ENCODE data around the gene OLIG2.
A peak's percentile ranks its signal among the peaks of the same experiment; 100 is the strongest.

Gene OLIG2

GRCh38 chr21:33032434-33033047 is 6.8 kb downstream of the OLIG2 start:
- H3K4me3 ChIP-seq (ENCODE audit: low read depth, low read length), result no peak overlapping the region
- TF ChIP-seq CTCF (IDR thresholded peaks at IDR 0.05; ENCODE audit: insufficient read depth, low read depth, low read length, missing control alignments), result no peak

GRCh38 chr21:33033094-33033951 is 7.6 kb downstream of the OLIG2 start:
- H3K4me3 ChIP-seq (ENCODE audit: low read depth, low read length), result no peak overlapping the region
- no peak for DNase-seq (ENCODE audit: low read depth)
- TF ChIP-seq CTCF (IDR thresholded peaks at IDR 0.05; ENCODE audit: insufficient read depth, low read depth, low read length, missing control alignments), result no peak

More at GRCh38 chr21:33032434-33033047, 6.8 kb downstream of the OLIG2 start:
- DNase-seq (ENCODE audit: low read depth), result no peak

- no peak for TF ChIP-seq CTCF (IDR thresholded peaks at IDR 0.05; ENCODE audit: insufficient read depth, low read depth, low read length, missing control alignments)
- H3K4me3 ChIP-seq (ENCODE audit: low read depth, low read length), result no peak overlapping the region
These were observed 8.3 kb downstream of the OLIG2 start for GRCh38 chr21:33033961-33034413.

GRCh38 chr21:33035147-33035546 is 9.4 kb downstream of the OLIG2 start:
- no peak for TF ChIP-seq CTCF (IDR thresholded peaks at IDR 0.05; ENCODE audit: insufficient read depth, low read depth, low read length, missing control alignments)
- no peak for DNase-seq (ENCODE audit: low read depth)
- no peak overlapping the region for H3K4me3 ChIP-seq (ENCODE audit: low read depth, low read length)

More at GRCh38 chr21:33033961-33034413, 8.3 kb downstream of the OLIG2 start:
- no peak for DNase-seq (ENCODE audit: low read depth)

GRCh38 chr21:33036430-33037162 is 10.9 kb downstream of the OLIG2 start:
- peak; percentile 30 for DNase-seq (ENCODE audit: low read depth)
- no peak overlapping the region for H3K4me3 ChIP-seq (ENCODE audit: low read depth, low read length)
- no peak for TF ChIP-seq CTCF (IDR thresholded peaks at IDR 0.05; ENCODE audit: insufficient read depth, low read depth, low read length, missing control alignments)

GRCh38 chr21:33037501-33037900 is 11.8 kb downstream of the OLIG2 start:
- no peak for DNase-seq (ENCODE audit: low read depth)
- TF ChIP-seq CTCF (IDR thresholded peaks at IDR 0.05; ENCODE audit: insufficient read depth, low read depth, low read length, missing control alignments), result no peak
- H3K4me3 ChIP-seq (ENCODE audit: low read depth, low read length), result no peak overlapping the region

Data from GM12865 (cell line).